NK-92 (cell line): ENCODE data around the gene FTL.
"Not testable (repeated sequence)": the region's sequence is repeated elsewhere in the genome, so short reads cannot be mapped to it uniquely, and the experiment has no call there.

Source experiments
- DNase-seq: peaks from one replicate; lab custom pipeline; 2025; ENCODE audit not compliant: unreplicated experiment; lab: John Stamatoyannopoulos, UW

The FTL gene

DNA sequence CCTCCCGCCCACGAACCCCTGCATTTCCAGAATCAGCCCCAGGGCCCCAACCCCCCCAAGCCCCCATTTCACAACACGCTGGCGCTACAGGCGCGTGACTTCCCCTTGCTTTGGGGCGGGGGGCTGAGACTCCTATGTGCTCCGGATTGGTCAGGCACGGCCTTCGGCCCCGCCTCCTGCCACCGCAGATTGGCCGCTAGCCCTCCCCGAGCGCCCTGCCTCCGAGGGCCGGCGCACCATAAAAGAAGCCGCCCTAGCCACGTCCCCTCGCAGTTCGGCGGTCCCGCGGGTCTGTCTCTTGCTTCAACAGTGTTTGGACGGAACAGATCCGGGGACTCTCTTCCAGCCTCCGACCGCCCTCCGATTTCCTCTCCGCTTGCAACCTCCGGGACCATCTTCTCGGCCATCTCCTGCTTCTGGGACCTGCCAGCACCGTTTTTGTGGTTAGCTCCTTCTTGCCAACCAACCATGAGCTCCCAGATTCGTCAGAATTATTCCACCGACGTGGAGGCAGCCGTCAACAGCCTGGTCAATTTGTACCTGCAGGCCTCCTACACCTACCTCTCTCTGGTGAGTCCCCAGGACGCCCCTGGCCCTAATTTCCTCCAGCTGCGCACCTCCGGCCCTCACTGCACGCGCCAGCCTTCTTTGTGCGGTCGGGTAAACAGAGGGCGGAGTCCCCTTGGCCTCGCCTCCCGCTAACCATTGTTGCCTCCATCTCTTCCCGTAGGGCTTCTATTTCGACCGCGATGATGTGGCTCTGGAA lies at the start of gene FTL:
Gene FTL, plus strand, starts transcription at position 270 of the 766 bp plus-strand sequence. Its CDS starts 199 bp downstream, at position 469.
- no peak for DNase-seq

DNA sequence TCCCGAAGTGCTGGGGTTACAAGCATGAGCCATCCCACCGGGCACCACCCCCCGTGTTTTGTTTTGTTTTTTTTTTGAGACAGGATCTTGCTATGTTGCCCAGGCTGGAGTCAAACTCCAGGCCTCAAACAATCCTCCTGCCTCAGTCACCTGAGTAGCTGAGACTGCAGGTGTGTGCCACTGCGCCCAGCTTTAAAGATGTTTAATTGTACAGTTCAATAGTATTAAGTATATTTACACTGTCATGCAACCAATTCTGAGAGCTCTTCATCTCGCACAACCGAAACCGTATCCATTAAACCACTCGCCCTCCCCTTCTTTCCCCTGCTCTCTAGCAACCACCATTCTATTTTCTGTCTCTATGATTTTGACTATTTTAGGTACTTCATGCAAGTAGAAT lies 49.4 kb upstream of the FTL start:
- no peak for DNase-seq

DNA sequence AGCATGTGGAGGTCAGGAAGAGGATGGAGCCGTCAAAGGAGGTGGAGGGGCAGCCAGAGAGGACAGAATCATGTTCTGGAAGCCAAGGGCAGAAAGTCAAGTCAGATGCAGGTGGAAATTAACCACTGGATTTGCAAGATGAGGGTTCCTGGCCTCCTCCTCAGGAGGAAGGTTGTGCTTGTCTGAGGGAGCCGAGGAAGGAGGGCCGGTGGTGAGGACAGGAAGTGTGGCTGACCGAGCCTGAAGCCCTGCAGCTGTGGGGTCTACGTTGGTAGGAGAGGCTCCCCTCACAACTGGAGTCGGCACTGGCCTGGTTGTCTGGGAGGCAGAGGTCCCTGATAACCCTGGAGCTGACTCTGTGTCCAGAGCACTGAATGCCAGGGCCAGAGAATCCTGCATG lies 47.0 kb upstream of the FTL start:
- DNase-seq = no peak

DNA sequence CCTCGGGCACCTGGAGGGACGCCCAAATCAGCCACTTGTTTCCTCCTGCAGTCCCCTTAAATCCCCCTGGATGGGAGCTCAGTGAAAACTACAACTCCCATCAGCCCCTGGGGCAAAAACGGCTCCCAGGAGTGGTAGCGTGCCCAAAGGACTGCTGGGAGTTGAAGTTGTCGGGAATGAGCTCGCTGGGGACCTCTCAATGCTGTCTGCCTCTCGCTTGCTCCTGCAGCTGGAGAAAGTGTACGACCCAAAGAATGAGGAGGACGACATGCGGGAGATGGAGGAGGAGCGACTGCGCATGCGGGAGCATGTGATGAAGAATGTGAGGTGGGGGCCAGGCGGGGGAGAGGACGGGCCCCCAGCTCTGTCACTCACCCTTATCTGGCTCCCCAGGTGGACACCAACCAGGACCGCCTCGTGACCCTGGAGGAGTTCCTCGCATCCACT lies 46.3 kb upstream of the FTL start:
- DNase-seq = no peak

DNA sequence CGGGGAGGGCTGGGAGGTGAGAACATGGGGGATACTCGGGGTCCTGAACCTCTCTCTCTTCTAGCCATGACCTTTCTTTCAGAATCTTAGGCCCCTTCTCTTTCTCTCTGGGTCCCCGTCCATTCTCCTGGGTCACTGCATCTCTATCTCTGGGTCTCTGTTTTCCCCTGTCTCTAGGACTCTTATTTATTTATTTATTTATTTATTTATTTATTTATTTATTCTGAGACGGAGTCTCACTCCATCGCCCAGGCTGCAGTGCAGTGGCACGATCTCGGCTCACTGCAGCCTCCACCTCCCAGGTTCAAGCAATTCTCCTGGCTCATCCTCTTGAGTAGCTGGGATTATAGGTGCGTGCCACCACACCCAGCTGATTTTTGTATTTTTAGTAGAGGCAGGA lies 45.8 kb upstream of the FTL start:
- DNase-seq = not testable (repeated sequence)

DNA sequence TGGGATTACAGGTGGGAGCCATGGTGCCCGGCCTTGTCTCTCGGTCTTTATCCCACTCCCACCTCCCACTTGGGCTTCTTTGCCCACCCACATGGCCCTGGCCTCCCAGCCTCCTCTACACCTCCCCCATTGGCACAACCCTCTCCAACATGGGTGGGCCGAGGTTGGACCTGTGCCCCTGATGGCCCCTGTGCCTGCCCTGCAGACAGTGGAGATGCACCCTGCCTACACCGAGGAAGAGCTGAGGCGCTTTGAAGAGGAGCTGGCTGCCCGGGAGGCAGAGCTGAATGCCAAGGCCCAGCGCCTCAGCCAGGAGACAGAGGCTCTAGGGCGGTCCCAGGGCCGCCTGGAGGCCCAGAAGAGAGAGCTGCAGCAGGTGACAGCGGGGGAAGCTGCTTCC lies 44.2 kb upstream of the FTL start:
- no peak for DNase-seq

DNA sequence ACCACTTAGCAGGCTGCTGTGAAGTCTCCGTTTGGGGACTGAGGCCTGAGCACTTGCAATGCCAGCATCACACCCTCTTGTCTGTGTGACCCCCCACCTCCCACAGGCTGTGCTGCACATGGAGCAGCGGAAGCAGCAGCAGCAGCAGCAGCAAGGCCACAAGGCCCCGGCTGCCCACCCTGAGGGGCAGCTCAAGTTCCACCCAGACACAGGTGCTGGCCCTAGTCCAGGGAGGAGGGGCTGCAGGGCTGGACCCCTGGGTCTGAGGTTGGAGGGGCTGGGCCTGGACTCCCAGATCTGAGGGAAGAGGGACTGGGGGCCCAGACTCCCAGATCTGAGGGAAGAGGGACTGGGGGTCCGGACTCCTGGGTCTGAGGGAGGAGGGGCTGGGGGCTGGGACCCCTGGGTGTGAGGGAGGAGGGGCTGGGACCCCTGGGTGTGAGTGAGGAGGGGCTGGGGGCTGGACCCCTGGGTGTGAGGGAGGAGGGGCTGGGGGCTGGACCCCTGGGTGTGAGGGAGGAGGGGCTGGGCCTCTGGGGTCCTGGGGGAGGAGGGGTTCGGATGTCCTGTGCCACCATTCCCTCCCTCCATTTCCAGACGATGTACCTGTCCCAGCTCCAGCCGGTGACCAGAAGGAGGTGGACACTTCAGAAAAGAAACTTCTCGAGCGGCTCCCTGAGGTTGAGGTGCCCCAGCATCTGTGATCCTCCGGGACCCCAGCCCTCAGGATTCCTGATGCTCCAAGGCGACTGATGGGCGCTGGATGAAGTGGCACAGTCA lies 43.2 kb upstream of the FTL start:
- DNase-seq = no peak

DNA sequence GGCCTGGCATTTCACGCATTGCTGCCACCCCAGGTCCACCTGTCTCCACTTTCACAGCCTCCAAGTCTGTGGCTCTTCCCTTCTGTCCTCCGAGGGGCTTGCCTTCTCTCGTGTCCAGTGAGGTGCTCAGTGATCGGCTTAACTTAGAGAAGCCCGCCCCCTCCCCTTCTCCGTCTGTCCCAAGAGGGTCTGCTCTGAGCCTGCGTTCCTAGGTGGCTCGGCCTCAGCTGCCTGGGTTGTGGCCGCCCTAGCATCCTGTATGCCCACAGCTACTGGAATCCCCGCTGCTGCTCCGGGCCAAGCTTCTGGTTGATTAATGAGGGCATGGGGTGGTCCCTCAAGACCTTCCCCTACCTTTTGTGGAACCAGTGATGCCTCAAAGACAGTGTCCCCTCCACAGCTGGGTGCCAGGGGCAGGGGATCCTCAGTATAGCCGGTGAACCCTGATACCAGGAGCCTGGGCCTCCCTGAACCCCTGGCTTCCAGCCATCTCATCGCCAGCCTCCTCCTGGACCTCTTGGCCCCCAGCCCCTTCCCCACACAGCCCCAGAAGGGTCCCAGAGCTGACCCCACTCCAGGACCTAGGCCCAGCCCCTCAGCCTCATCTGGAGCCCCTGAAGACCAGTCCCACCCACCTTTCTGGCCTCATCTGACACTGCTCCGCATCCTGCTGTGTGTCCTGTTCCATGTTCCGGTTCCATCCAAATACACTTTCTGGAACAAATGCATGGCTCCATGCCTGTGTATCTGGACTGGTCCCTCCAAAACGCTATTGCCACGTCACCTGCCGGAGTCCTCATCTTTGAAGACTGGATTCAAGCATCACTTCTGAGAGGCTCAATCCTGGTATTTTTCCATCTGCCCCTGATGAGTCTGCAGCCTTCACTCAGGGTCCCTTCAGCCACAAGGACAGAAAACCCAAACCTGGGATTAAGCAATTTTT lies 42.3 kb upstream of the FTL start:
- no peak for DNase-seq

DNA sequence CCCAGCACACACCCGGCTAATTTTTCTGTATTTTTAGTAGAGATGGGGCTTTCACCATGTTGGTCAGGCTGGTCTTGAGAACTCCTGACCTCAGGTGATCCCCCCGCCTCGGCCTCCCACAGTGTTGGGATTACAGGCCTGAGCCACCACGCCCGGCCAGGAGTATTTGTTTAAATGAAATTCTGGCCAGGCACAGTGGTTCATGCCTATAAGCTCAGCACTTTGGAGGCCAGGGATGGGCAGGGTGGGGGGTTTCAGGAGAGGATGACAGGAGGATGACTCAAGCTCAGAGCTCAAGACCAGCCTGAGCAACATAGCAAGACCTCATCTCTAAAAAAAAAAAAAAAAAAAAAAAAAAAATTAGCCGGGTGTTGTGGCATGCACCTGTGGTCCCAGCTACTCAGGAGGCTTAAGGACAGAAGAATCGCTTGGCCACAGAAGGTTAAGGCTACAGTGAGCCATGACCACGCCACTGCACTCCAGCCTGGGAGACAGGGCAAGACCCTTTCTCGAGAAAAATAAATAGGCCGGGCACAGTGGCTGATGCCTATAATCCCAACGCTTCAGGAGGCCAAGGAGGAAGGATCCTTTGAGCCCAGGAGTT lies 39.8 kb upstream of the FTL start:
- no peak for DNase-seq

DNA sequence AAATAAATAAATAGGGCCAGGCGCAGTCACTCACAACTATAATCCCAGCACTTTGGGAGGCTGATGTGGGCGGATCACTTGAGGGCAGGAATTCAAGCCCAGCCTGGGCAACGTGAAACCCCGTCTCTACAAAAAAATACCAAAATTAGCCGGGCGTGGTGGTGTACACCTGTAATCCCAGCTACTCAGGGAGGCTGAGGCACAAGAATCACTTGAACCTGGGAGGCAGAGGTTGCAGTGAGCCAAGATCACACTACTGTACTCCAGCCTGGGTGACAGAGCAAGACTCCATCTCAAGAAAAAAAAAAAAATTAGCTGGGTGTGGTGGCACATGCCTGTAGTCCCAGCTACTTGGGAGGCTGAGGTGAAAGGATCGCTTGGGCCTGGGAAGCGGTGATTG lies 39.2 kb upstream of the FTL start:
- not testable (repeated sequence) for DNase-seq

DNA sequence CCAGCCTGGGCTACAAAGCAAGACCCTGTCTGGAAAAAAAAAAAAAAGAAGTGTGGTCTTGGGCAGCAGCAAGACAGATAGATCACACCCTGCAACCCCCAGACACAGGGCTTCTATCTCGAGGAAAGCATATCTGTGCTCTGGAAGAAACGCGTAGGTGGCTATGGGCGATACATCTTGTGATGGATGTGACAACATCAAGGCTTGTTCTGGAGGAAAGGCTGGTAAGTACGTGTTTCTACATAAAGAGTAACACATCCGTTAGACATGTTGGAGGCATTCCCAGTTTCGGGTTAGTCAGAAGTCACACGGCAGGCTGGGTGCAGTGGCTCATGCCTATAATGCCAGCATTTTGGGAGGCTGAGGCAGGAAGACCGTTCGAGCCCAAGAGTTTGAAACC lies 38.2 kb upstream of the FTL start:
- no peak for DNase-seq

DNA sequence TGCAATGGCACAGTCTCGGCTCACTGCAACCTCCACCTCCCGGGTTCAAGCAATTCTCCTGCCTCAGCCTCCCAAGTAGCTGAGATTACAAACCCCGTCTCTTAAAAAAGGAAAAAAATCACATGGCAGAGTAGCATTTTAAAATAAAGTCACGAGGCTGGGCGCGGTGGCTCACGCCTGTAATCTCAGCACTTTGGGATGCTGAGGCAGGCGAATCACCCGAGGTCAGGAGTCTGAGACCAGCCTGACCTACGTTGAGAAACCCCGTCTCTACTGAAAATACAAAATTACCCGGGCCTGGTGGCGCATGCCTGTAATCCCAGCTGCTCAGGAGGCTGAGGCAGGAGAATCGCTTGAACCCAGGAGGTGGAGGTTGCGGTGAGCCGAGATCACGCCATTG lies 37.4 kb upstream of the FTL start:
- not testable (repeated sequence) for DNase-seq

DNA sequence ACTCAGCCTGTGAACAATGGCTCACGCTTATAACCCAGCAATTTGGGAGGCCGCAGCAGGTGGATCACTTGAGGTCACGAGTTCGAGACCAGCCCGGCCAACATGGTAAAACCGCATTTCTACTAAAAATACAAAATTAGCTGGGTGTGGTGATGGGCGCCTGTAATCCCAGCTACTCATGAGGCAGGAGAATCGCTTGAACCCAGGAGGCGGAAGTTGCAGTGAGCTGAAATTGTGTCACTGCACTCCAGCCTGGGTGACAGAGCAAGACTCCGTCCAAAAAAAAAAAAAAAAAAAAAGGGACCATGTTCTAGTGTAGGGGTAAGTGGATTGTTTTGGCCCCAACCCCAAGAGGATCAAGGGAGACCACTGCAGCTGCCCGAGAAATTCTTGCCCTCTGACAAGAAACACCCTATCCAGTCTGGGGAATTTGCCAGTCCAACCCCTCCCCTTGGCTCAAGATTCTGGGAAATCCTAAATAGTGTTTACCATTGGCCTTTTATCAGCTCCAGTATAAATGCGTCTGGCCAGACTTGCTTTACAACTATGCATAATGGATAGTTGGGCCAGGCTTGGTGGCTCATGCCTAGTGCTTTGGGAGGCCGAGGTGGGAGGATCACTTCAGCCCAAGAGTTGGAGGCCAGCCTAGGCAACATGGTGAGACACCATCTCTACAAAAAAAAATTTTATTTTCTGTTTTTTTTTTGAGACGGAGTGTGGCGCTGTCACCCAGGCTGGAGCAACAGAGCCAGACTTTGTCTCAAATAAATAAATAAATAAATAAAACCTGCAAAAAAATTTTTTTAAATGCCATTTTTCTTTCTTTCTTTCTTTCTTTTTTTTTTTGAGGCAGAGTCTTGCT lies 36.7 kb upstream of the FTL start:
- no peak for DNase-seq

DNA sequence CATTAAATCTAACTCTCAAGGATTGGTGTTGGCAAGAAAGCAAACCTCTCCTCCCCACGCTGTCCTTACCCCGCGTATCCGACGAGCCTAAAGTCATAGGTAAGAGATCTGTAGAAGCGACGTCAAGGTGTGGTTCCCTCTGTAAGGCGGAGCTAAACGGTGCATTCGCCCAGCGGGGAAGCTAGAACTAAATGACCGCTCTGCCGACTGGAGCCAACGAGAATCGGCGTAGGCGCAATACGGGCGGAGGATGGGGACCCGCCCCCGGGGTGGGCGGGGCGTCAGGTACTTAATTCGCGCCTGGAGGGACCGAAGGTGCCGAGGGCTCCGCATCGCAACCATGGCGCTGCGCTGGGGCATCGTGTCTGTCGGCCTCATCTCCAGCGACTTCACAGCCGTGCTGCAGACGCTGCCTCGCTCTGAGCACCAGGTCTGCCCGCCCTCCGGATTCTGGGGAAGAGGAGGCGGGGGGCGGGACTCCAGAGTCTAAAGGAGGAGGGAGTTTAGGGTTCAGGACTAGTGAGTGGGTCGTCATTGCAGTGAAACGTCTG lies 31.7 kb upstream of the FTL start, which contains the start of gene DHDH:
Gene DHDH, plus strand, starts transcription at position 318 of the 551 bp plus-strand sequence. Its CDS starts 23 bp downstream, at position 341.
- DNase-seq = no peak

DNA sequence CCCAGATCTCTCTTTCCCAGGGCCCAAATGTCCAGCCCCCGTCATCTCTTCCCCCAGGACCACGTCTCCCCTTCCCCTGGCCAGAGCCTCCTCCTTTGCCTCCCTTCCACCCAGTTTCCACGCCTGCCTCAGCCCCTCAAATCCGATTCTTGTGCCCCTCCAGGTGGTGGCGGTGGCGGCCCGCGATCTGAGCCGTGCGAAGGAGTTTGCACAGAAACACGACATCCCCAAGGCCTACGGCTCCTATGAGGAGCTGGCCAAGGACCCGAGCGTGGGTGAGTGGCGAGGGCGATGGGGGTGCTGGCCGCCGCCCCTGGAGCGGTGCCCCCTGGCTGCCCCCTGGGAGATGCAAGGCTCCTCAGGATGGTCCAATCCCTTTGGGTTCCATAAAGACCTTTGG lies 30.3 kb upstream of the FTL start:
- no peak for DNase-seq

DNA sequence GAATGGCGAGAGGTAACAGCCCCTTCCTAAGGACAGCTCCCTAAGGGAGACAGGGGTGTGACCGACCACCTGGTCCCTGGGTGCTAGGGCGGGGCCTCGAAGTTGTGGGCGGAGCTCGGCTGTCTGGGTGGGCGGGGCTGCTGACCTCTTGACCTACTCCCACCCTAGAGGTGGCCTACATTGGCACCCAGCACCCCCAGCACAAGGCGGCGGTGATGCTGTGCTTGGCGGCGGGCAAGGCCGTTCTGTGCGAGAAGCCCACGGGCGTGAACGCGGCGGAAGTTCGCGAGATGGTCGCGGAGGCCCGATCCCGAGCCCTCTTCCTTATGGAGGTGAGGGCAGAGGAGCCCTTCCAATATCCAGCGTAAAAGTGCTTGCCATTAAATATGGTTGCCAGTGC lies 29.2 kb upstream of the FTL start:
- DNase-seq = no peak

DNA sequence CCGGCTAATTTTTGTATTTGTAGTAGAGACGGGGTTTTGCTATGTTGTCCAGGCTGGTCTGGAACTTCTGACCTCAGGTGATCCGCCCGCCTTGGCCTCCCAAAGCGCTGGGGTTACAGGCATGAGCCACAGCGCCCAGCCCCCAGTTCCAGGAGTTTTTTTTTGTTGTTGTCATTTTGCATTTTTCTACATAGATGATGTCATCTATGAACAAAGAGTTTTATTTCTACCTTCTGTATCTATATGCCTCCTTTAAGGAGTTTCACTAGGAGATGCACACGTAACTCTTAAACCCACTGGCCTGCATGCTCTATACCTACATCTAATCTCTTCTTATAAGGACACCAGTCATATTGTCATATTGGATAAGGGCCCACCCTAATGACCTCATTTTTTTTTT lies 26.9 kb upstream of the FTL start:
- DNase-seq = no peak

DNA sequence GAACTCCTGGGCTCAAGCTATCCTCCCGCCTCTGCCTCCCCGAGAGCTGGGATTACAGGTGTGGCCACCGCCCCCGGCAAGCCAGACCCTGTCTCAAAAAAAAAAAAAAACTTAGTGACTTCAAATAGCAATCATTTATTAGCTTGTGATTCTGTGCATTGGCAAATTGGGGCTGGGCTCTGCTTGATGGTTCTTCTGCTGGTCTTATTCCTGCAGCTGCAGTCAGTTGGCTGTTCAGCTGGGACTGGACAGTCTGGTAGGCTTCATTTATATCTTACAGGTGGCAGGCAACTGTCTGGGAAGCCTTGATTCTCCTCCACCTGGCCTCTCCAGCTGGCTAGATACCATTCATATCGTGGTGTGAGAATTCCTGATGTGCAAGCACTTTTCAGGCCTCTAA lies 24.2 kb upstream of the FTL start:
- no peak for DNase-seq

DNA sequence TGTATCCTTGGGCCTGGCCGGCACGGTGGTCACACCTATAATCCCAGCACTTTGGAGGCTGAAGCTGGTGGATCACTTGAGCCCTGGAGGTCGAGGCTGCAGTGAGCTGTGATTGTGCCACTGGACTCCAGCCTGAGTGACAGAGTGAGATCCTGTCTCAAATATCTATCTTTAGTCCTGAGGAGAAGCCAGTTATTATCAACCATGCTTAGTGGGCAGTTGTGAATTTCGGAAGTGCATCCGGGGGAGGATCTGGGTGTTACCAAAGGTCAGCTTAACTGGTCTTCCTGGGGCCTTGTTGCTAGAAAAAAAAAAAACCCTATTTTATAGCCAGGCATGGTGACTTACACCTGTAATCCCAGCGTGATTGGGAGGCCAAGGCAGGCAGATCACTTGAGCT lies 22.0 kb upstream of the FTL start:
- no peak for DNase-seq

DNA sequence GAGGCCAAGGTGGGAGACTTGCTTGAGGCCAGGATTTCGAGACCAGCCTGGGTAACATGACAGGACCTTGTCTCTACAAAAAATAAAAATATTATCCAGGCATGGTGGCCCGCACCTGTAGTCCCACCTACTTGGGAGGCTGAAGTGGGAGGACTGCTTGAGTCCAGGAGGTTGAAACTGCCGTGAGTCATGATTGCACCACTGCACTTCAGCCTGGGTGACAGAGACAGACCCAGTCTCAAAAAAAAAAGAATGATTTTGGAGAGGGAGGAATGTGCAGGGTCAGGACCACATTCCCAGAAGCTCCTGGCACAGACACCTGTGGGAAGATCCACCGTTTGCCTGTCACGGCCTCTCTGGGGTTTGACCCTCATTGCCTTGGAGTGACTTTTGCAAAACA lies 19.7 kb upstream of the FTL start:
- DNase-seq = no peak
